Astrocyte of the cerebellum (primary cell): Measurements from ENCODE around the gene IYD.
A peak's percentile ranks its signal among the peaks of the same experiment; 100 is the strongest.
"Not testable (repeated sequence)": the region's sequence is repeated elsewhere in the genome, so short reads cannot be mapped to it uniquely, and the experiment has no call there.

Experiments
- DNase-seq: peaks from one replicate; pipeline ENCODE4 v3.0.0-alpha.2; 2011; ENCODE audit warnings: low read depth
- H3K4me3 ChIP-seq: 2 replicates; pipeline ENCODE4 v1.5.1; 2011; ENCODE audit warnings: mild to moderate bottlenecking, low read depth, low read length, moderate library complexity
- in situ Hi-C: cut with HindIII; loops from 2 replicates; pipeline ENCODE4 v1.10.0; 2017; ENCODE audit warnings: low sequenced_read_pairs
- TF ChIP-seq, protein P1 (sequence below): IDR thresholded peaks from 2 replicates; pipeline ENCODE4 v1.5.1; 2012; ENCODE audit warnings: low read length, low read depth, moderate library complexity, mild to moderate bottlenecking; ENCODE audit errors: missing control alignments

The IYD gene

GRCh38 chr6:150444308-150444707 is 75.5 kb downstream of the IYD start:
- no peak for DNase-seq
- TF ChIP-seq, protein P1, sequence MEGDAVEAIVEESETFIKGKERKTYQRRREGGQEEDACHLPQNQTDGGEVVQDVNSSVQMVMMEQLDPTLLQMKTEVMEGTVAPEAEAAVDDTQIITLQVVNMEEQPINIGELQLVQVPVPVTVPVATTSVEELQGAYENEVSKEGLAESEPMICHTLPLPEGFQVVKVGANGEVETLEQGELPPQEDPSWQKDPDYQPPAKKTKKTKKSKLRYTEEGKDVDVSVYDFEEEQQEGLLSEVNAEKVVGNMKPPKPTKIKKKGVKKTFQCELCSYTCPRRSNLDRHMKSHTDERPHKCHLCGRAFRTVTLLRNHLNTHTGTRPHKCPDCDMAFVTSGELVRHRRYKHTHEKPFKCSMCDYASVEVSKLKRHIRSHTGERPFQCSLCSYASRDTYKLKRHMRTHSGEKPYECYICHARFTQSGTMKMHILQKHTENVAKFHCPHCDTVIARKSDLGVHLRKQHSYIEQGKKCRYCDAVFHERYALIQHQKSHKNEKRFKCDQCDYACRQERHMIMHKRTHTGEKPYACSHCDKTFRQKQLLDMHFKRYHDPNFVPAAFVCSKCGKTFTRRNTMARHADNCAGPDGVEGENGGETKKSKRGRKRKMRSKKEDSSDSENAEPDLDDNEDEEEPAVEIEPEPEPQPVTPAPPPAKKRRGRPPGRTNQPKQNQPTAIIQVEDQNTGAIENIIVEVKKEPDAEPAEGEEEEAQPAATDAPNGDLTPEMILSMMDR = no peak
- no peak overlapping the region for H3K4me3 ChIP-seq
- in situ Hi-C loops = no loop called here

- in situ Hi-C loops = no loop called here
- no peak overlapping the region for H3K4me3 ChIP-seq
- no peak for DNase-seq
- TF ChIP-seq, protein P1 = no peak
Observed at GRCh38 chr6:150445486-150445885, 76.7 kb downstream of the IYD start.

GRCh38 chr6:150448221-150448620 is 79.4 kb downstream of the IYD start:
- TF ChIP-seq, protein P1 = no peak
- H3K4me3 ChIP-seq = no peak overlapping the region
- no peak for DNase-seq
- in situ Hi-C loops = no loop called here

GRCh38 chr6:150449055-150449454 is 80.2 kb downstream of the IYD start:
- DNase-seq, in situ Hi-C loops, H3K4me3 ChIP-seq: not testable (repeated sequence)

GRCh38 chr6:150450918-150451317 is 82.1 kb downstream of the IYD start:
- in situ Hi-C loops = no loop called here
- H3K4me3 ChIP-seq = no peak overlapping the region
- DNase-seq = no peak
- TF ChIP-seq, protein P1 = no peak

GRCh38 chr6:150451807-150452427 is 83.1 kb downstream of the IYD start:
- in situ Hi-C loops = no loop called here
- H3K4me3 ChIP-seq = no peak overlapping the region
- DNase-seq = no peak
- TF ChIP-seq, protein P1 = no peak

GRCh38 chr6:150452428-150453243 is 83.8 kb downstream of the IYD start:
- TF ChIP-seq, protein P1 = no peak
- no peak overlapping the region for H3K4me3 ChIP-seq
- DNase-seq = peak; percentile 66
- in situ Hi-C loops = no loop called here
